Lower leg skin (tissue), 3 donors: Measurements from ENCODE around the gene NTPCR.

Experiments
- CTCF ChIP-seq, 3 donors: fragments of 450-650 bp; IDR thresholded peaks; one replicate each; pipeline ENCODE4 v1.5.1; 2016; ENCODE audit warnings: antibody characterized with exemption in 3 of 3, mild to moderate bottlenecking in 3 of 3, moderate library complexity in 2 of 3
- POLR2A ChIP-seq, 2 donors: fragments of 450-650 bp; IDR thresholded peaks; one replicate each; pipeline ENCODE4 v1.6.1; 2016 to 2017; ENCODE audit warnings: antibody characterized with exemption in 2 of 2, mild to moderate bottlenecking in 1 of 2, moderate library complexity in 1 of 2

GRCh38 chr1:232978091-232978634, 27.8 kb downstream of the NTPCR start:
- TF ChIP-seq CTCF (IDR thresholded peaks at IDR 0.05), result no peak
- TF ChIP-seq POLR2A (IDR thresholded peaks at IDR 0.05), result no peak
